Measurements from ENCODE around the gene MYO5C. TPM values are rescaled to one million over a fixed set of nuclear protein-coding genes. Genes with fewer than 3 reads are reported as not detected.

Gene MYO5C
- total RNA-seq, 4 donors from 2014 or later, result 56.1 to 151 (median 84.5) TPM

DNA sequence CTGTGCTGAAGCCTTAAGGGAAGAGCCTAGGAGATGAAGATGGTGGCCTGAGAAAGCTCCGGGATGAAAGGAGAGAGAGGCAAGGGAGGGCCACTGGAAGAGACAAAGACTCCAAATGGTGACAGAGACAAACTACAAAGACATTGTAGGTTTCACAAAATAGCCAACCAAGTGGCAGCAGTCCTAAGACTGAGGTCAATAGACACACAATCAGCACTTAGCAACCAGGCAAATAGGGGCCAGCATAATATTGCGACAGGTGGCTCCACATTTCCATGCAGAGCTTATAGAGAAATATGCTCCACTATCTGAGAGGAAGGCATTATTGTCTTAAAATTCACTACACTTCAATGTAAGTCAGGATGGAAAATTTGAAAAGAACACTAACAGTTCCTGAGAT lies 22.1 kb upstream of the MYO5C start:
- no peak for TF ChIP-seq POLR2A (IDR thresholded peaks at IDR 0.05)
- TF ChIP-seq, protein P1, sequence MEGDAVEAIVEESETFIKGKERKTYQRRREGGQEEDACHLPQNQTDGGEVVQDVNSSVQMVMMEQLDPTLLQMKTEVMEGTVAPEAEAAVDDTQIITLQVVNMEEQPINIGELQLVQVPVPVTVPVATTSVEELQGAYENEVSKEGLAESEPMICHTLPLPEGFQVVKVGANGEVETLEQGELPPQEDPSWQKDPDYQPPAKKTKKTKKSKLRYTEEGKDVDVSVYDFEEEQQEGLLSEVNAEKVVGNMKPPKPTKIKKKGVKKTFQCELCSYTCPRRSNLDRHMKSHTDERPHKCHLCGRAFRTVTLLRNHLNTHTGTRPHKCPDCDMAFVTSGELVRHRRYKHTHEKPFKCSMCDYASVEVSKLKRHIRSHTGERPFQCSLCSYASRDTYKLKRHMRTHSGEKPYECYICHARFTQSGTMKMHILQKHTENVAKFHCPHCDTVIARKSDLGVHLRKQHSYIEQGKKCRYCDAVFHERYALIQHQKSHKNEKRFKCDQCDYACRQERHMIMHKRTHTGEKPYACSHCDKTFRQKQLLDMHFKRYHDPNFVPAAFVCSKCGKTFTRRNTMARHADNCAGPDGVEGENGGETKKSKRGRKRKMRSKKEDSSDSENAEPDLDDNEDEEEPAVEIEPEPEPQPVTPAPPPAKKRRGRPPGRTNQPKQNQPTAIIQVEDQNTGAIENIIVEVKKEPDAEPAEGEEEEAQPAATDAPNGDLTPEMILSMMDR (IDR thresholded peaks at IDR 0.05), result no peak
- H3K36me3 ChIP-seq, result peaks cover 0 to 3% (median 0%) of the 10 kb centered on the region in 4 donors
- intact Hi-C loops (cut with DNase I; ENCODE audit: low total_unique reads) (no loop called here), in situ Hi-C loops (cut with MboI; ENCODE audit: low pct_ligation_motif_present in 1 of 4, low pct_unique_long_range_greater_than_20kb in 1 of 4, low sequenced_read_pairs in 3 of 4) (no loop called here)
- DNase-seq, result no peak
- no peaks in the 10 kb centered on the region for H3K27me3 ChIP-seq
- no peak overlapping the region for H3K4me3 ChIP-seq
- H3K27ac ChIP-seq, result no peak overlapping the region
- no peaks in the 10 kb centered on the region for H3K4me1 ChIP-seq
- 83 to 93% methylated on average over 2 of the region's 2 CpGs for WGBS, 2 donors (ENCODE audit: low coverage in 1 of 2)
- no peaks in the 10 kb centered on the region for H3K9me3 ChIP-seq

DNA sequence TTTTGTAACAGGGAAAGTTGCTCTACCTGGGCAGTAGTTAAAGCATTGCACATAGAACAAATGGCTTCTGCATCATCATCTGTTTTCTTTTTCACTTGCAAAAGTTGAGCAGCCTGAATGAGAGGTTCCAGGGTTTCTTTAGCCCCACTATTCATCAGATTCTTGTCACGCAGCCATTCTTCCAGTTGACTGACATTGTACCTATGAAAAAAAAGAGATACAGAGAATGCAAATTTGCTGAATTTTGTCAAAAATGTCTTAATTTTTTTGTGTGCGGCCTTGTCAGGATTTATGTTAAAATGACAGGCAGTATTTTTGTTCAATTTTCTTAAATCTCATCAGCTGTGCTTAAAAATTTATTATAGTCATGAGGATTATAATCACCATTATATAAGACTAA lies 21.4 kb upstream of the MYO5C start:
- H3K36me3 ChIP-seq, result peaks cover 0 to 3% (median 0%) of the 10 kb centered on the region in 4 donors
- no peak overlapping the region for H3K27ac ChIP-seq
- no peak overlapping the region for H3K4me3 ChIP-seq
- intact Hi-C loops (cut with DNase I; ENCODE audit: low total_unique reads), result no loop called here
- in situ Hi-C loops (cut with MboI; ENCODE audit: low pct_ligation_motif_present in 1 of 4, low pct_unique_long_range_greater_than_20kb in 1 of 4, low sequenced_read_pairs in 3 of 4), result no loop called here
- WGBS, 2 donors (ENCODE audit: low coverage in 1 of 2), result 97% methylated on average over 2 of the region's 2 CpGs
- H3K9me3 ChIP-seq, result no peaks in the 10 kb centered on the region
- TF ChIP-seq POLR2A (IDR thresholded peaks at IDR 0.05) (no peak), EP300 (IDR thresholded peaks at IDR 0.05; ENCODE audit: low read depth) (no peak), POLR2AphosphoS5 (IDR thresholded peaks at IDR 0.05) (no peak)
- TF ChIP-seq, protein P1 (IDR thresholded peaks at IDR 0.05), result no peak
- no peaks in the 10 kb centered on the region for H3K27me3 ChIP-seq
- DNase-seq, result no peak
- H3K4me1 ChIP-seq, result no peaks in the 10 kb centered on the region

DNA sequence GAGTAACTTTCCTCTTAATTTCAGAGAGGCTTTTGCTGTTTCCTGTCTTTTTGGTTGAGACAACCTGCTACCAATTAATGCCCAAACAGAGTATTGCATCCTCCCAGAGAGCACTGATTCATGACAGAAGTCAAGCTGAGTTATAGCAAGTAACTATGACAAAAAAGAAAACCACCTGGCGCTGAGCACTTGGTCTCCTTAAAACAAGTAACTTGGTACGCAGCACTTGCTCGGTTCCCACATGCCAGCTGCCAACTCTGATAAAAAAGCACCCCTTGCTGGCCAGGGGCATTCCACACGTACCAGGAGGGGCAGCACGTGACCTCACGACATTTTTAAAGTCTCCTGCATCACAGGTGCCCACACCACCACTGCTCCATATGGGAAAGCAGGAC lies 13.5 kb upstream of the MYO5C start:
- Histone ChIP-seq H3K4me3 (no peak overlapping the region), H3K9me3 (no peaks in the 10 kb centered on the region), H3K27me3 (no peaks in the 10 kb centered on the region), H3K27ac (no peak overlapping the region), H3K36me3 (no peaks in the 10 kb centered on the region), H3K4me1 (no peaks in the 10 kb centered on the region)
- TF ChIP-seq POLR2A (IDR thresholded peaks at IDR 0.05) (no peak), POLR2AphosphoS5 (IDR thresholded peaks at IDR 0.05) (no peak), EP300 (IDR thresholded peaks at IDR 0.05; ENCODE audit: low read depth) (no peak)
- TF ChIP-seq, protein P1 (IDR thresholded peaks at IDR 0.05), result no peak
- in situ Hi-C loops (cut with MboI; ENCODE audit: low pct_ligation_motif_present in 1 of 4, low pct_unique_long_range_greater_than_20kb in 1 of 4, low sequenced_read_pairs in 3 of 4), result no loop called here
- WGBS, 2 donors (ENCODE audit: low coverage in 1 of 2), result 63 to 77% methylated on average over 3 to 6 of the region's 6 CpGs
- DNase-seq, result no peak
- intact Hi-C loops (cut with DNase I; ENCODE audit: low total_unique reads), result no loop called here

DNA sequence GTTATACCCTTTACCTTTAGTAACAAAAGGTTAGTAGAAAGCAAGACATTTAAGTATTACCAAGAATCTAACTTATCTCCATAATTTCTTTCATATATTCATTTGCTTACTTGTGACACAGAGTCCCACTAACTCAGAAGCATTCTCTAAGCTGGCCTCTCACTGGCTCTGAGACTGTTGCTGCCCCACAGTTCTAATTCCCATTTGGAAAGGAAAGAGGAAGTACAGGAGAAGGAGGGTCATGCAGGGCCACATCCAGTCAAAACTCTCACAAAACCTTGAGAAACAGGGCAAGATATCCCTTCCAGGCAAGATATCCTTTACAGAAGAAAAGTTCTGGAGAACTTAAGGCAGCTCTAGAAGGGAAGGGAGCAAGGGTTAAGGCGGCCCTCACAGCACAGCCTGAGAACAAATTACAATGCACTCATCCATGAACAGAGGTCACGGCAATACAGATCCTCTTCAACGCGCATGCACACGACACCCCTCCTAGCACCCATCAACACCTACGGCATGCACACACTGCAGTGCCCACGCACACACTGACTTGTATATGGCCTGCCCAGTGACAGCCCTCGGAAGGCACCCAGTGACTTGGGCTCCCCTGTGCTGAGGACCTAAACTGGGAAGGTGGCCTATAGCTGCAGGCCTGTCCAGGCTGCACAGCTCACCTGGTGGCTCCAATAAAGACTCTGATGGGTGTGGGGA lies 13.0 kb upstream of the MYO5C start:
- in situ Hi-C loops (cut with MboI; ENCODE audit: low pct_ligation_motif_present in 1 of 4, low pct_unique_long_range_greater_than_20kb in 1 of 4, low sequenced_read_pairs in 3 of 4), result no loop called here
- no peaks in the 10 kb centered on the region for H3K9me3 ChIP-seq
- H3K4me3 ChIP-seq, result no peak overlapping the region
- H3K27ac ChIP-seq, result no peak overlapping the region
- H3K4me1 ChIP-seq, result no peaks in the 10 kb centered on the region
- no peak for DNase-seq
- no peak for TF ChIP-seq EP300 (IDR thresholded peaks at IDR 0.05; ENCODE audit: low read depth)
- no peak for TF ChIP-seq POLR2A (IDR thresholded peaks at IDR 0.05)
- TF ChIP-seq, protein P1 (IDR thresholded peaks at IDR 0.05), result no peak
- TF ChIP-seq POLR2AphosphoS5 (IDR thresholded peaks at IDR 0.05), result no peak
- H3K36me3 ChIP-seq, result no peaks in the 10 kb centered on the region
- intact Hi-C loops (cut with DNase I; ENCODE audit: low total_unique reads), result no loop called here
- 80 to 91% methylated on average over 6 to 8 of the region's 8 CpGs for WGBS, 2 donors (ENCODE audit: low coverage in 1 of 2)
- no peaks in the 10 kb centered on the region for H3K27me3 ChIP-seq

Data from transverse colon (tissue), 4 donors.